ENCODE measurements around the gene SERINC4.
A peak's percentile ranks its signal among the peaks of the same experiment; 100 is the strongest.

Gene SERINC4

DNA sequence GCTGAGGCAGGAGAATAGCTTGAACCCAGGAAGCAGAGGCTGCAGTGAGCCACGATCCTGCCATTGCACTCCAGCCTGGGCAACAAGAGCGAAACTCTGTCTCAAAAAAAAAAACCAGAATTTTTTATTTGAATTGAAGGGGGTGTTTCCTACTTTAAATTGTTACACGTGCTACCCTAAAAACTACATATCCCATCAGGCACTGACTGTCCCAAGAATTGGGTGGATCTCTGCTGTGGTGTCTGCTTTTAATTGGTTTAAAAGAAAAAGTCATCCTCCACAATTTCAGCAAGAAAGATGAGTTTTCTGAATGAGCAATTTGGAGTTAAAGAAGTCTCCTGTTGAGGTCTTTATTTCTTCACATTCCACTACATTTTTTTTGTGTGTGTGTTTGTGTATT, 51.6 kb downstream of the SERINC4 start:
- DNase-seq, result no peak

DNA sequence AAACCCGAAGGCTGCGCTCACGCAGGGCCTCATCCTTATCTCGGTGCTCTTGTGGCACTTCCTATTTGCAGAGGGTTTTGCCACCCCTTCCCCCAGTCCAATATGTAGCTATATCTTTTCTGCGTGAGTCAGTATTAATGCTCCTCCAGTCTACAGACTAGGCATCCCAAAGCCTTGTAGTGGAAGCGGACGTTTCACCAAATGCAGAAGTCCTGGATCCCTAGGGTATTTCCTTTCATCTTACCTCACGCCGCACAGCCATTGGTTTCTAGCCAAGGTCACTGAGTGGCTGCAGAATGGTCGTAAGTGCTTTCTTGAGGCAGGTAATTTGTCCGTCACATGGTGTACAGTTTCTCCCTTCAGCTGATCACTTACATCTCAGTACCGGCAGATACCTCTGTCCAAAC, 53.1 kb downstream of the SERINC4 start:
- DNase-seq, result peak; percentile 46

DNA sequence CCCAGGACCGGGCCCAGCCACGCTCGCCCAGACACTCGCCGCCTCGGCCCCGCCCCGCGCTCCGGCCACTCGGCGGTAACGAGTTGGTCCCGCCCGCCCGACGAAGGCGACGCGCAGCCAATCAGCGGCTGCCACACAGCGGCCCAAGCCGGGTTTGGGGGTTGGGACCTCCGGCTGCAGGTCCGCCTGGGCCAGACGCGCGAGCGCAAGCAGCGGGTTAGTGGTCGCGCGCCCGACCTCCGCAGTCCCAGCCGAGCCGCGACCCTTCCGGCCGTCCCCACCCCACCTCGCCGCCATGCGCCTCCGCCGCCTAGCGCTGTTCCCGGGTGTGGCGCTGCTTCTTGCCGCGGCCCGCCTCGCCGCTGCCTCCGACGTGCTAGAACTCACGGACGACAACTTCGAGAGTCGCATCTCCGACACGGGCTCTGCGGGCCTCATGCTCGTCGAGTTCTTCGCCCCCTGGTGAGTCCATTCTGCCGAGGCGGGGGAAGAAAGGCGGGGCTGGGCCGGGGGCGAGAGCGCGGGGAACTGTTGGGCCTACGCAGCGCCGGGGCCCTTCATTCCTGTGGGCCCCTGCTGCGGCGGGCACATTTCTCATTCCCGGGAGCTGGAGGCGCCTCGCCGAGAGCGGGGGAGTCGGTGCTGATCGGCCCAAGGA, 53.6 kb downstream of the SERINC4 start, which contains the start of gene PDIA3:
Gene PDIA3, plus strand, starts transcription at position 194 of the 658 bp plus-strand sequence. Its CDS starts 102 bp downstream, at position 296.
- DNase-seq, result peak; percentile 90
